ENCODE data around the gene RAD23B. TPM values are rescaled to one million over a fixed set of nuclear protein-coding genes. Genes with fewer than 3 reads are reported as not detected.

Gene RAD23B
- total RNA-seq, 1 experiment from 2014 or later, result 222 TPM

DNA sequence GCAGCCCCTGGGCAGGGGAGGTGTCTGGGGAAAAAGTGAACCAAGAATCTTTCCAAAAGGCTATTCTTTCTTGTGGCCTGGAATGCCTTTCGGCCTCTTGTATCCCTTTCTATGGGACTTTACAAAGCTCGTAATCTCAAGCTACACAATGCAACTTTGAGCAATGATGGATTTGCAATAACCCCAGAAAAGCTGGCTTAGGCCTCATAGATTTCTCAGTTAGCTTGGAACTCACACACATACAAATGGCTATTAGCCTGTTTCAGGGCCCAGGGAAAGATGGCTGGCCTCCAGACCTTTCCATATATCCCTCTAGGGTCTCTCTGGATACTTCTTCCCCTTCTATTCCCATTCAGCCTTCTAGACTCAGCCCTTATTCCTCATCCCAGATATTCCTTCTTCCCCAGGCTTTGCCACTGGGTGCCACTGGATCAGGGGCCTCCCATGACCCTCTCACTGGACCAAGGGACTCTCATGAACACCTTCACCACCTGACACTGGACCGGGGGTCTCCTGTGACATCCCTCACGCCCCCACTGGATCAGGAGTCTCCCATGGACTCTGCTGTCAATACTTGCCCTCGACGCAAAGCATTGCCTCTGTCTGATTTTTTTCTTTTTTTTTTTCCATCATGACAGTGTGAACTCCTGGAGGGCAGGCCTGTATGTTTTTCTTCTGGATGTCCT is 59.5 kb downstream of the RAD23B start:
- Mint-ChIP-seq H3K27me3 (ENCODE audit: insufficient read depth, unreplicated experiment) (no peaks in the 10 kb centered on the region), H3K36me3 (ENCODE audit: insufficient read depth, unreplicated experiment) (peaks cover 36% of the 10 kb centered on the region), H3K4me1 (ENCODE audit: insufficient read depth, unreplicated experiment) (peaks cover 11% of the 10 kb centered on the region), H3K9me3 (ENCODE audit: unreplicated experiment) (no peaks in the 10 kb centered on the region), H3K27ac (ENCODE audit: low read depth, unreplicated experiment) (no peak overlapping the region), H3K4me3 (ENCODE audit: unreplicated experiment) (no peak overlapping the region)
- ChIA-PET POLR2A (no interaction called here), CTCF (interaction anchor here (0.6 to 4.5 kb wide), 10 partner anchors 8 to 109 kb away, joined by 3 to 33 read pairs (median 8); no protein-coding TSS in a partner anchor)
- no TSS peak for BruUV-seq (replicated peaks)
- DNase-seq (ENCODE audit: unreplicated experiment), result no peak
- intact Hi-C loops (cut with micrococcal nuclease), result loop anchor here (5.0 kb wide), 1 partner anchor 205 kb away; no protein-coding TSS in a partner anchor
- no peak for TF ChIP-seq CTCF (IDR thresholded peaks at IDR 0.05; ENCODE audit: unreplicated experiment)

DNA sequence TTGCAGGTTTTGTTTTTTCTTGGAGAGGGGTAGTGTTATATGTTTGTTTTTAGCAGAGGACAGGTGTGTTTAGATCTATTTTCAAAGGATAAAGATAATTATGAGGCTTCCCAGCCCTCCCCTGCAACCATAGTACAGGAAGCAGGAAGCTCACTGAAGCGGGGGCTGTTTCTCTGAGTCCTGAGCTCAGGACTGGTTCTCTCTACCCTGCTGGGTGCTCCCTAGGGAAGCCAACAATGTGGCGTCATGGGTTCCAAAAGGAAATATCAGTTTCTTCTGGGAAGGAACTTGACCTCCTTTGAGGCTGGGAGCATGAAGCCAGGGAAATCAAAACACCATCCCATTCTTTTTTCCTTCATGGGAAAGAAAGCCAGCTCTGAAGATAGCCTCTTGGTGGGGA is 62.2 kb downstream of the RAD23B start:
- no TSS peak for BruUV-seq (replicated peaks)

DNA sequence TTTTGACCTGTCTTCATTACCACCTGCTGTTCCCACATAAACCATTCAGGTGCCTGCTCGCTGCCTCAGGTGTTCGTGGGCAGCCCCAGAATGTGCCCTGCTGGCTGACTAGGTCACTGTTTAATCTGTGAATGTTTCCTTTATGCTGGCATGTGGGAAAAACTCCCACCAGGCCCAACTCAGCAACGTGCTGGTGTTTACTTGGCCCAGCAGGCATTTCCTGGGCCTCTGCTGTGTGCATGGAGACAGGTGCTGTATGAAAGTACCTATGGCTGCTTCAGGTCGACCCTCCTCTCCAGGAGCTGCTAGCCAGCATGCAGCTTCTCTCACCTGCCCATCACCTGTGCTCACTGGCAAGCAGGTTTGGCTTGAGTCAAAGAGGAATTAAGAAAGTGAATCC is 65.8 kb downstream of the RAD23B start:
- peaks cover 15% of the 10 kb centered on the region for H3K9me3 Mint-ChIP-seq (ENCODE audit: unreplicated experiment)
- ChIA-PET POLR2A (interaction anchor here (1.3 to 1.8 kb wide), 3 partner anchors 8 to 44 kb away, joined by 4 to 5 read pairs (median 4); no protein-coding TSS in a partner anchor), CTCF (interaction anchor here (0.7 to 2.7 kb wide), 2 partner anchors 7 to 178 kb away, joined by 3 to 15 read pairs; no protein-coding TSS in a partner anchor)
- no peaks in the 10 kb centered on the region for H3K27me3 Mint-ChIP-seq (ENCODE audit: insufficient read depth, unreplicated experiment)
- H3K4me1 Mint-ChIP-seq (ENCODE audit: insufficient read depth, unreplicated experiment), result peaks cover 5% of the 10 kb centered on the region
- H3K4me3 Mint-ChIP-seq (ENCODE audit: unreplicated experiment), result no peak overlapping the region
- no peak for DNase-seq (ENCODE audit: unreplicated experiment)
- no TSS peak for BruUV-seq (replicated peaks)
- no peak overlapping the region for H3K27ac Mint-ChIP-seq (ENCODE audit: low read depth, unreplicated experiment)
- no peaks in the 10 kb centered on the region for H3K36me3 Mint-ChIP-seq (ENCODE audit: insufficient read depth, unreplicated experiment)
- intact Hi-C loops (cut with micrococcal nuclease), result no loop called here
- TF ChIP-seq CTCF (IDR thresholded peaks at IDR 0.05; ENCODE audit: unreplicated experiment), result no peak

More for the DNA sequence above, 62.2 kb downstream of the RAD23B start:
- DNase-seq (ENCODE audit: unreplicated experiment), result no peak
- ChIA-PET CTCF (interaction anchor here (0.9 to 2.4 kb wide), 2 partner anchors 106 to 1456 kb away, joined by 3 to 12 read pairs; no protein-coding TSS in a partner anchor), POLR2A (interaction anchor here (1.0 to 1.5 kb wide), 3 partner anchors 13 to 44 kb away, joined by 4 to 6 read pairs (median 4); no protein-coding TSS in a partner anchor)
- no peak overlapping the region for H3K27ac Mint-ChIP-seq (ENCODE audit: low read depth, unreplicated experiment)
- H3K4me3 Mint-ChIP-seq (ENCODE audit: unreplicated experiment), result no peak overlapping the region
- no peaks in the 10 kb centered on the region for H3K9me3 Mint-ChIP-seq (ENCODE audit: unreplicated experiment)
- no peaks in the 10 kb centered on the region for H3K27me3 Mint-ChIP-seq (ENCODE audit: insufficient read depth, unreplicated experiment)
- intact Hi-C loops (cut with micrococcal nuclease), result no loop called here
- TF ChIP-seq CTCF (IDR thresholded peaks at IDR 0.05; ENCODE audit: unreplicated experiment), result no peak
- H3K36me3 Mint-ChIP-seq (ENCODE audit: insufficient read depth, unreplicated experiment), result peaks cover 9% of the 10 kb centered on the region
- H3K4me1 Mint-ChIP-seq (ENCODE audit: insufficient read depth, unreplicated experiment), result peaks cover 5% of the 10 kb centered on the region

GRCh38 chr9:107350443-107350842 is 67.4 kb downstream of the RAD23B start:
- Mint-ChIP-seq H3K27ac (ENCODE audit: low read depth, unreplicated experiment) (no peak overlapping the region), H3K27me3 (ENCODE audit: insufficient read depth, unreplicated experiment) (no peaks in the 10 kb centered on the region), H3K4me3 (ENCODE audit: unreplicated experiment) (no peak overlapping the region), H3K4me1 (ENCODE audit: insufficient read depth, unreplicated experiment) (peaks cover 5% of the 10 kb centered on the region), H3K9me3 (ENCODE audit: unreplicated experiment) (peaks cover 16% of the 10 kb centered on the region), H3K36me3 (ENCODE audit: insufficient read depth, unreplicated experiment) (no peaks in the 10 kb centered on the region)
- TF ChIP-seq CTCF (IDR thresholded peaks at IDR 0.05; ENCODE audit: unreplicated experiment), result no peak
- intact Hi-C loops (cut with micrococcal nuclease), result no loop called here
- no peak for DNase-seq (ENCODE audit: unreplicated experiment)
- no TSS peak for BruUV-seq (replicated peaks)
- POLR2A ChIA-PET, result interaction anchor here (0.9 to 1.7 kb wide), 3 partner anchors 9 to 26 kb away, joined by 3 to 5 read pairs (median 4); no protein-coding TSS in a partner anchor
- CTCF ChIA-PET, result interaction anchor here (2.7 kb wide), 1 partner anchor 9 kb away, joined by 15 read pairs; no protein-coding TSS in a partner anchor

All from MCF 10A (cell line).